HG03469 (cell line): ENCODE measurements around the gene SLC38A8.

Experiments
- ATAC-seq: cut with Tn5 transposase; IDR thresholded peaks from one replicate; pipeline ENCODE4 v1.9.1; 2021; ENCODE audit warnings: mild to moderate bottlenecking, moderate library complexity, moderate number of reproducible peaks; ENCODE audit not compliant: unreplicated experiment

Gene SLC38A8

DNA sequence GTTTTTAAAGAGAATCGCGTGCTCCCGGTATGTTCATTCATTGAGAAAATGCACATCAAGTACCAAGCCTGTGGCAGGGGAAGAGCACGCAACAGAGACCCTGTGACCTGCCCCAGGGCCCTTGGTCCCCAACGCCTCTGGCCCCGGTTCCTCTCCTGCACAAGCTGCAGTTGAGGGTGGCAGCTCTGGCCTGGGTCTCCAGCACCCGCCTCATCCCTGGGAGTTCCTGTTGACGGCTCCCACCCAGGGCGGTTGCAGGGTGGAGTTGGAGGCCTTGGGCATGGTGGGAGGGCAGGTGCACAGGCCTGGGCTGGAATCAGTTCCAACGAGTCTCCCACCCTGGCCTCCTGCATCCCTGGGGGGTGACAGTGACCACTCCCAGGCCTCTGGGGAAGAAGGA, 69.5 kb downstream of the SLC38A8 start:
- ATAC-seq: no peak

DNA sequence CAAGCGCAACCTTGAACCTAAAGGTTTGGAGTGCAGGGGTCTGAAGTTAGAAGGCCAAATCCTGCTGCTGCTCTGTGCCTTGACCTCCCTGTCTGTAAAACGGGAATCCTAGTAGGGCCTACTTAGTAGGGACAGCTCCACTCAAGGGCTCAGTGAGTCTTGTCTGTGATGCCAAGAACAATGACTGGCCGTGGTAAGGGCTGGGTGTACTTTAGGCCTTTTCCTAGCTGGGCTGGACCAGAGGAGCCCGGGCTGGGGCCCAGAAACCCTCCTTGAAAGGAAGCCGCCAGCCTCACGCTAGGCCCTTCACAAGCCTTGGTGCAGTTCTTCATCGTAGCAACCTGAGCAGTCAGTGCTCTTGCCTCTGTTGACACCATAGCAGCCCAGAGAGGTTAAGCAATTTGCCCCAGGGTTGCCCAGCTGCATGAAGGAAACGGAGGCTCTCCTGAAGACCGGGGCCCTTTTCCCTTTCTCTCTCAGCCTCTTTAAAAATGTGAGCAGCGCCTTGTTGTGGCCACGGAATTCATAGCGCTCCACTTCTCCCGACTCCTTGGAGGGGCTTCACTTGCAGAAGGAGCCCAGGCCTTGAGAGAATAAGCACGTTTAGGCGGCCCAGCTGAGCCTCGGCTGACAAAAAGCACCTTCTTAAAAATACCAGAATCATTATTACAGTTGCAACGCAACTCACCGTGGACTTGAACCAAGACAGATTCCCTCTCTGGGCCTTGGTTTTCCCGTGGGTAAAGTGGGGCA, 70.2 kb downstream of the SLC38A8 start:
- ATAC-seq: no peak

DNA sequence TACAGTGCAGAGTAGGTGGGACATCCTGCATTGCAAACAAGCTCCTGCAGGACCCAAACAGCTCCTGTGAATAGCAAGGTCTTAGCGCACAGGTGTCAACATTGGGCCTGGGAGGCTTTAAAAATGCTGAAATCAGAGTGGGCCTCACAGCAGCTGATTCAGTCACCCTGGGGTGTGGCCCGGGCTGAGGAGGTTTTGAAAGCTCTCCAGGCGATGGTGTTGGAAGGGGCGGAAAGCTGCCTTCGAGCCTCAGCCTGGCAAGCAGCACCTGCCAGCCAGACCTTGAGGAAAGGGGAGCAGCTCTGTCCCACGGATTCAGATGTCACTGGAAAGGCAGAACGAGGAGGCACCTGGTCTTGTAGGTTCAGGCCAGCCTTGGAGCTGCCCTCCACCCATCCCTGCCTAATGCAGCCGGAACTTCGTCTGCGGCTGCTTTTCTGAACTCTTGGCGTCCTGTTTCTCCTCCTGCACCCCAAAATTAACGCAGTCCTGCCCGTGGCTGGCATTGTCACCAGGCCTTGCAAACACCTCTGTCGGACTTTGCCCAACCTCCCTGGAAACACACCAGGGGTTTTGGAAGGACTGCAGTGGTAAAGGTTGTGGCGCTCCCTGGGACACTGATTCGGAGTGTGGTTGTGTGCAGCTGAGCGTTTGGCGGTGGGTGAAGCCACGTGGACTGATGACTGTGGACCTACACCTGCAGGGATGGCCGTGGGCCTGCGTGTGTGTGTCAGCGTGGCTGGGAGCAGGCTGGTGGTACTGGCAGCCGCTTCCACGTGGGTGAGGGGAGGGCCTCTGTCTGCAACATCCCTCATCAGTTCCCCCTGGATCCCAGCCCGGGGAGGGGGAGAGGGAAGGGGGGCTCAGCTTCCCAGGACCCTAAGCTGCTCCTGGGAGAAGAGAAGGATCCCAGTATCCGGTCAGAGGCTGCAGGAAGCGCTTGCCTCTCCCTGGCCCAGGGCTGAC, 71.1 kb downstream of the SLC38A8 start:
- ATAC-seq: no peak

DNA sequence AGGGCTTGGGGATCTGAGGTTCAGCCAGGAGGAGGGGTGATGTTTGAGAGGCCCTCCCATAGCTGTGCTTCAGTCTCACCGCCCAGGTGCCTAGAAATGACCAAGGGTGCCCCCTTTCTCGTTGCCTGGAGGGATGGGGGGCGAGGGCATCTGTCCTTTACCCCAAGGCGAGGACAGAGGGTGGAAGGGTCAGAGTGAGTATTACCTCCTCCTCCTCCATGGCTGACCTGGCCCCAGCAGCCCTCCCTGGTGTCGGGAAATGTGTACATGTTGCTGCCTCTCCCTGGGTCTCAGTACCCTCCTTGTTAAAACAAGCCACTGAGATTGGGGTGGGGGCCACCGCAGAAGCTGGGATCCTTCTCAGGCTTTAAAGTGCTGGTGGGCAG, 72.2 kb downstream of the SLC38A8 start:
- no peak for ATAC-seq

DNA sequence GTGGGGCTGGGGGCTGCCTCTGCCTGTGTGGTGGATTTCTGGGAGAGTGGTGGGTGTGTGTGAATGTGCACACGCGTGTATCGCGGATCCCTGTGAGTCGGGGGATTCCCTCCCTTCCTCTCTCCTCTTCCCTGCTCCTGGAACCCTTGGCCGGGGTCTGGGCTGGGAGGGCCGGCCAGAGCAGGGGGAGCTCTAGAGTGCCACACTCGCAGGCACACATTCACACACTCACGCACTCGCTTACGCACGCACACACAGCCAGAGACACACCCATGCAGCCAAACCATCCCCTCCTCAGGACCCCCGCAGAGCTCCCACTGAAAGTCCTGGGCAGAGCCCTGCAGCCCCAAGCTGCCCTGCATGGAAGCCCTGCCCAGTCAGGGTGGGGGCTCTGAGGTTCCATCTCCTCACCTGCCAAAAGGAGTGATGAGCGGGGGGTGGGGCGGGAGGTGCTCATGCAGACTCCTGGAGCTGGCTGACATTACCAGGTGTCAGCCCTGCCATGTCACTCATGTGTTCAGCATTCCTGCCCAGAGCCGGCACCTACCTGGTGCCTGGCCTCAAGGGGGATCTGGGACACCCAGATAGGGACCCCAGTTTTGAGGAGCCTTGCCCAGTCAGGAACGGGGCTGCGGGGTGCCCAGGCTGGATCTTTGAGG, 72.7 kb downstream of the SLC38A8 start:
- ATAC-seq: no peak

DNA sequence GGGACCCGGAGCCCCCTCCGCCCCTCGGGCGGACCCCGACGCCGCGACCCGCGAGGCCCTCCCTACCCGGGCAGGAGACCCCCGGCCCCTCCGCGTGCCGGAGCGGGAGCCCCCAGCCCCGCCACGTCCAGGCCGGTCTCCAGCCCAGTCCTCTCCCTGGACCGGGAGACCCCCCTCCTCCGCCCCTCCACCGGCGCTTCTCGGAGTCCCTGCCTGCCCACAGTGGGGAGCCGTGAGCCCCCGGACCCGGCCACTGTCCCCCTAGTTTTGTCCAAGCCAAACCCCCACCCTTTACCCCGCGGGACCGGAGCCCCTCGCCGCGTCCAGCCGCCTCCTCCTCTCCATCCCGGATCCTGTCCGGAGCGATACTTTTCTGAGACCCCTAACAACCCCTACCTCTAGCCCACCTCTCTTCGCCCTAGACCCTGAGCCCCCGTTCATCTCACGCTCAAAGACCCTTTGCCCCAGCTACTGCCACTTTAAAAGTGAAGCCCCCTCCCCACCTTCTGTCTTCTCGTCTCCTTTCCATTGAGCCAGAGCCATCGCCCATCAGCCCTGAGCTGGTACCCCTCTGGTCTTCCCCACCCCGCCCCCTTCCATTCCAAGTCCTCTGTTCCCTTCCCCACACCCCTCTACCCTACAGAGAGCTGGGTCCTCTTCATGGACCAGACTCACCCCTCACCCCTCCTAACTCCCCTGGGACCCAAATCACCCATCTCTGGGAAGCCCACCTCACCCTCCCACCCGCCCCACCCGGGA, 73.5 kb downstream of the SLC38A8 start:
- no peak for ATAC-seq

DNA sequence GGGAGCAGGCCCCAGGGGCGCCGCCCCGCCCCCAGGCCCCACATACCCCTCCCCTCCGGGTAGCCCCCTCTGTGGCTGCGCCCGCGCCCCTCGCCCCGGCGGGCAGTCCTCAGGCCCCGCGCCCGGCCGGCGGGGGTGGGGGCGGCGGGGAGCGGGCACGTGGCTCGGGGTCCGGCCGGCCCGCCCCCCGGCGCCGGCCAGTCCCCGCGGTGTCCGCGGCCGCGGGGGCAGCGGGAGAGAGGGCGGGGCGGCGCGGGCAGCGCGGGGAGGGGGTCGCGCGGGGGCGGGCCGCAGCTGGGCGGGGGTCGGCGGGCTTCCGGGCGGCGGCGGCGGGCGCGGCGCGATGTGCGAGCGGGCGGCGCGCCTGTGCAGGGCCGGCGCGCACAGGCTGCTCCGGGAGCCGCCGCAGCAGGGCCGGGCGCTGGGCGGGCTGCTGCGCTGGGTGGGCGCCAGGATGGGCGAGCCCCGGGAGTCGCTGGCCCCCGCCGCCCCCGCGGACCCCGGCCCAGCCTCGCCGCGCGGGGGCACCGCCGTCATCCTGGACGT, 74.2 kb downstream of the SLC38A8 start:
- ATAC-seq: no peak

DNA sequence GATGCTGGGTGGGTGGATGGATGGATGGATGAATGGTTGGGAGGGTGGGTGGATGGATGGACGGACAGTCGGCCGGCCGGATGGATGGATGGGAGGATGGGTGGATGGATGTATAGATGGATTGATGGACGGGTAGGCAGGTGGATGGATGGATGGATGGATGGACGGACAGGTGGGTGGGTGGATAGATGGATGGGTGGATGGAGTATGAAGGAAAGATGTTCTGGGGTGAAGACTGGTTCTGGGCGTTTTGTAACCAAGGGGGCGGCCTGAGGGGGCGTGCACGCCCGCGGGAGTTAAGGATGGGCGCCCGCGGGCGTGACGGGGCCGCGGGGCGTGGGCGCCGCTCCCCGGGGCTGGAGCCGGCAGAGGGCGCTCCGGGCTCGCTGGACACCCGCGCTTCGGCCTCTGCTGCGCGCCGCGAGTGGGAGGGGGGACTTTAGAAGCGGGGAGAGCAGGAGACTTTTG, 74.7 kb downstream of the SLC38A8 start, which contains the start of gene NECAB2:
Gene NECAB2 (plus strand): TSS at position 407 of the 468 bp plus-strand sequence. CDS start 405 bp downstream, outside the sequence.
- no peak for ATAC-seq

DNA sequence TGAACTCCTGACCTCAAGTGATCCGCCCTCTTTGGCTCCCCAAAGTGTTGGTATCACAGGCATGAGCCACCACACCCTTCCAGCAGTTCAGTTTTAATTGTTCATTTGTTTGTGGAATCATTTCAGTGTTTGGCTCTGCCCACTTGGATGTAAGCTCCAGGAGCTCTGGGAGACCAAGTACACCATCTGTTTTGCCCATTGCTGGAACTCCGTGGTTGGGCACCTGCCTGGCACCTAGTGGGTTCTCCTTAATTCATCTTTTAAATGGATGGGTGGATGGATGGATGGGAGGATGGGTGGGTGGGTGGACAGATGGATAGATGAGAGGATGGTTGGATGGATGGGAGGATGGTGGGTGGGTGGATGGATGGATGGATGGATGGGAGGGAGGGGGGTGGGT, 75.5 kb downstream of the SLC38A8 start:
- ATAC-seq: no peak

DNA sequence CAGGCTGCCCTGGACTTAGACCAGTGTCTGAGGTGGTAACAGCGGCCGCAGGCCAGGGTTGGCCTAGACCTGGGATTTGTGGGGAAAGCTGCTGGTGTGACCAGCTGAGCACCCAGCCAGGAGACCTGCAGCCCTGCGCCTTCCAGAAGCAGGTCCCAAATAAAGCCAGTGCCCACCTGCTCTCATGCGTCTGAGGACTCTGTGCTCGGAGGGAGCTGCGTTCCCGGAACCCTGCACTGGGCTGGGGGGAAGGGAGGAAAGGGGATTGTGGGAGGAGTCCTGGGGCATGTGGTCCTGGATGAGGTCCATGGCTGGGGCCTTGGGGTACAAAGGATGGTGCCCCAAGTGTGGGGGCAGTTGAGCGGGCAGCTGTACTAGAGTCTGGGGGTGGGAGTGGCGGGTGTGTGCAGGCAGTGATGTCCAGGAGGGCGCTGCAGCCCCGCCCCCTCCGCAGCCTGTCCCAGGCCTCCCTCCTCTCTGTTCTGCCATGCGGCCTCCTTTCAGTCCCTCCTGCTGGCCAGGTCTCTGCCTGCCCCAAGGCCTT, 76.4 kb downstream of the SLC38A8 start:
- ATAC-seq: no peak

DNA sequence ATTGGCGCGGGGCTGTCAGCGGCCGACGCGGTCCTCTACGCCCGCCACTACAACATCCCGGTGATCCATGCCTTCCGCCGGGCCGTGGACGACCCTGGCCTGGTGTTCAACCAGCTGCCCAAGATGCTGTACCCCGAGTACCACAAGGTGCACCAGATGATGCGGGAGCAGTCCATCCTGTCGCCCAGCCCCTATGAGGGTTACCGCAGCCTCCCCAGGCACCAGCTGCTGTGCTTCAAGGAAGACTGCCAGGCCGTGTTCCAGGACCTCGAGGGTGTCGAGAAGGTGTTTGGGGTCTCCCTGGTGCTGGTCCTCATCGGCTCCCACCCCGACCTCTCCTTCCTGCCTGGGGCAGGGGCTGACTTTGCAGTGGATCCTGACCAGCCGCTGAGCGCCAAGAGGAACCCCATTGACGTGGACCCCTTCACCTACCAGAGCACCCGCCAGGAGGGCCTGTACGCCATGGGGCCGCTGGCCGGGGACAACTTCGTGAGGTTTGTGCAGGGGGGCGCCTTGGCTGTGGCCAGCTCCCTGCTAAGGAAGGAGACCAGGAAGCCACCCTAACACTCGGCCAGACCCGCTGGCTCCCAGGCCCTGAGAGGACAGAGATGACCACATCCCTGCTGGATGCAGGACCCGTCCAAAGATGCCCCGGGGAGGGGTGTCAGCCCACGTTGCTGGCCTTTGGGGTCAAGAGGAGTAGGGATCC, 77.0 kb downstream of the SLC38A8 start:
- no peak for ATAC-seq

DNA sequence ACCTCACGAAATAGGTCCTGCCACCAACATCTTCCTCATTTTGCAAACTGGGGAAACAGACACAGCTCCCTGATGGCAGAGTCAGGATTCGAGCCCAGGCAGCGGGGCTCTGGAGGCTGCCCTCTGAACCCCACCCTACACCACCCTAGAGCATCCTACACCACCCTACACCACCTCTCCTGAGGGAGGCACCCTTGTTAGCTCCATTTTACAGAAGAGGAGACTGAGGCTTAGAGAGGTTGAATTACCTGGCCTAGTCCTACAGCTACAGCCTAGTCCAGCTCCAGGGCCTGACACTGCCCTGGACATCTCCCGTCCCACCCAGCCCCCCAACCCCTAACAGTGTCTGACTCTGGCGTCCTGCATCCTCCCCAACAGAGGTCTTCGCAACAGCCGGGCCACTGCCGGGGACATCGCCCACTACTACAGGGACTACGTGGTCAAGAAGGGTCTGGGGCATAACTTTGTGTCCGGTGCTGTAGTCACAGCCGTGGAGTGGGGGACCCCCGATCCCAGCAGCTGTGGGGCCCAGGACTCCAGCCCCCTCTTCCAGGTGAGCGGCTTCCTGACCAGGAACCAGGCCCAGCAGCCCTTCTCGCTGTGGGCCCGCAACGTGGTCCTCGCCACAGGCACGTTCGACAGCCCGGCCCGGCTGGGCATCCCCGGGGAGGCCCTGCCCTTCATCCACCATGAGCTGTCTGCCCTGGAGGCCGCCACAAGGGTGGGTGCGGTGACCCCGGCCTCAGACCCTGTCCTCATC, 77.7 kb downstream of the SLC38A8 start:
- ATAC-seq: no peak

DNA sequence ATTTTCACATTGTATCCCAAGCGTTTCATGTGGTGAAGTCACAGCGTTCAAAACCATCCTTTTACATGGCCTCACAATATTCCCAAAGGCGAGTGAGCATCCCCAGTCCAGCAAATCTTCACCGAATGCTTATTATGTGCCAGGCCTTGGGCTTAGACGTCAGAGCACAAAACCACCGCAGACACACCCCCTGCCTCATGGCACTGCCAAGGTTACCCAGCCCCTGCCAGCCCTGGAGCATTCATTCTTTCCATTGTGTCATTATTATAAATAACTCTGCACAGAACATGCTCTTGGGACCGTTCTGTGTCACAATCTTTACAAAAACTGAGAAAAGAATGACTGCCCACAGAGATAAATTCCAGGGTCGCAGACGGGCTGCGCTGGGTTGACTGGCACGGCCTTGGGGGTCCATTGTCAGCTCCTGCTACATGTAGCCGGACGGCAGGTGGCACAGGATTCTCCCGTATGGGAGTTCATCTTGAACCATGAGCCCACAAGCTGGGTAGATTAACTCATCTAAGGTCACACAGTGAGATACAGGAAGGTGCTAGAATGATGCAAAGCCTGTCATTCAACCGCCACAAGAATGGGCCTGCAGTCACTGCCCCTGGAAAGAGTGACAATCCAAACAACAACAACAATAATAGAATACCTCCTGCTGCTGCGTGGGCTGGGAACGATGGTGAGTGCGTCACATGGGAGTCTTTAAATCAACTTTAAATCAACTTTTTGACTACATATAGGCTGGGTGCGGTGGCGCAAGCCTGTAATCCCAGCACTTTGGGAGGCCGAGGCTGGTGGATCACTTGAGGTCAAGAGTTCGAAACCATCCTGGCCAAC, 79.1 kb downstream of the SLC38A8 start:
- no peak for ATAC-seq

DNA sequence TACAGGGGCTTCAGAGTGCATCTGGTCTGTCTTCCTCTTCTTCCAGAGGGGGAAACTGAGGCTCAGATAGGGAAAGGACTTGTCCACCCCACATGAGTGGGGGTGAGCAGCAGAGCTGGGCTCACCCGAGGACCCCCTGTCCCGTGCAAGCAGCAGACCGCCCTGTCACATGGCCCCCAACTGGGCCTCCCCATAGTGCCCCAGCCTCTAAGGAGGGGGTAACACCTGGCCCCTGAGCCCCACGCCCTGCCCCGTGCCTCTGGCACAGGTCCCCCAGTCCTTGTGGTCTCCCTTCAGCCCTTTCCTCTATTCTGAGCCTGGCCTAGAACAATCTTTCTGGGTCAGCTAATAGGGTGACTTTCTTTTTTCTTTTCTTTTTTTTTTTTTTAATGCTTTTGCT, 81.0 kb downstream of the SLC38A8 start:
- ATAC-seq: no peak

DNA sequence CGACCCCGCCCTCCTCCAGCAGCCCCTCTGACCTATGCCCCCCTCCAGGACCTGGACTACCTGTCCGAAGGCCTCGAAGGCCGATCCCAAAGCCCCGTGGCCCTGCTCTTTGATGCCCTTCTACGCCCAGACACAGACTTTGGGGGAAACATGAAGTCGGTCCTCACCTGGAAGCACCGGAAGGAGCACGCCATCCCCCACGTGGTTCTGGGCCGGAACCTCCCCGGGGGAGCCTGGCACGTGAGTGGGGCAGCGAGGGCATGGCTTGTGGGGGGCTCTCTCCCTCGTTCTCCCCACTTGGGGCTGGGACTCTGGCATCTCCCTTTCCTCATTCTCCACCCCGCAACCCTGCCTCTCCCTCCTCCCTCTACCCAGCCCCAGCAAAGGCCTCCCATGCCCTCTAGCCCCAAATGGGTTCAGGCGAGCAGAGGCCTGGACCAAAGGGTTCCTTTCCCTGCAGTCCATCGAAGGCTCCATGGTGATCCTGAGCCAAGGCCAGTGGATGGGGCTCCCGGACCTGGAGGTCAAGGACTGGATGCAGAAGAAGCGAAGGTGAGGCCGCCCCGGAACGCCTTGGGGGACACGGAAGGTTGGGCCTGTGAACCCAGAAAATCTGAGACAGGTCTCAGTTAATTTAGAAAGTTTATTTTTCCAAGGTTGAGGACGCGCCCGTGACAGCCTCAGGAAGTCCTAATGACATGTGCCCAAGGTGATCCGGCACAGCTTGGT, 81.9 kb downstream of the SLC38A8 start:
- ATAC-seq: no peak
